ENCODE results near the gene NRL. TPM values are rescaled to one million over a fixed set of nuclear protein-coding genes. Genes with fewer than 3 reads are reported as not detected.
A peak's percentile ranks its signal among the peaks of the same experiment; 100 is the strongest.

Gene NRL
- total RNA-seq, 4 donors from 2014 or later = 1.1 to 2.9 (median 1.6) TPM; not detected in 1

- DNase-seq = peak; percentile 85
- intact Hi-C loops (cut with DNase I; ENCODE audit: low total_unique reads) (no loop called here), in situ Hi-C loops (cut with MboI; ENCODE audit: low pct_ligation_motif_present in 1 of 4, low pct_unique_long_range_greater_than_20kb in 1 of 4, low sequenced_read_pairs in 3 of 4) (no loop called here)
- H3K27me3 ChIP-seq = no peaks in the 10 kb centered on the region
- peak overlapping the region; percentile 69 to 92 (median 76) for H3K27ac ChIP-seq
- H3K4me3 ChIP-seq = peak overlapping the region; percentile 45 to 72 (median 52)
- H3K9me3 ChIP-seq = no peaks in the 10 kb centered on the region
- 1% methylated on average over 29 of the region's 74 CpGs; no CpG with 5 or more reads in 1 of the 2 donors for WGBS, 2 donors (ENCODE audit: low coverage in 1 of 2)
- TF ChIP-seq EP300 (IDR thresholded peaks at IDR 0.05; ENCODE audit: low read depth) (no peak), POLR2AphosphoS5 (IDR thresholded peaks at IDR 0.05) (peak; percentile 57 to 80 (median 62)), POLR2A (IDR thresholded peaks at IDR 0.05) (peak; percentile 67)
- H3K4me1 ChIP-seq = peaks cover 0 to 17% (median 10%) of the 10 kb centered on the region in 4 donors
- no peaks in the 10 kb centered on the region for H3K36me3 ChIP-seq
Observed at GRCh38 chr14:24080888-24081738, 33.6 kb downstream of the NRL start.

GRCh38 chr14:24080142-24080530 lies 34.6 kb downstream of the NRL start:
- intact Hi-C loops (cut with DNase I; ENCODE audit: low total_unique reads) (no loop called here), in situ Hi-C loops (cut with MboI; ENCODE audit: low pct_ligation_motif_present in 1 of 4, low pct_unique_long_range_greater_than_20kb in 1 of 4, low sequenced_read_pairs in 3 of 4) (no loop called here)
- 91% methylated on average over 6 of the region's 6 CpGs; no CpG with 5 or more reads in 1 of the 2 donors for WGBS, 2 donors (ENCODE audit: low coverage in 1 of 2)
- Histone ChIP-seq H3K27ac (no peak overlapping the region), H3K9me3 (no peaks in the 10 kb centered on the region), H3K4me1 (peaks cover 0 to 17% (median 10%) of the 10 kb centered on the region in 4 donors), H3K27me3 (no peaks in the 10 kb centered on the region), H3K36me3 (no peaks in the 10 kb centered on the region), H3K4me3 (no peak overlapping the region)
- TF ChIP-seq EP300 (IDR thresholded peaks at IDR 0.05; ENCODE audit: low read depth) (no peak), POLR2AphosphoS5 (IDR thresholded peaks at IDR 0.05) (no peak), CTCF (IDR thresholded peaks at IDR 0.05) (no peak), POLR2A (IDR thresholded peaks at IDR 0.05) (no peak)
- DNase-seq = no peak

GRCh38 chr14:24079491-24080141 lies 35.1 kb downstream of the NRL start:
- Histone ChIP-seq H3K27ac (no peak overlapping the region), H3K36me3 (no peaks in the 10 kb centered on the region), H3K27me3 (no peaks in the 10 kb centered on the region), H3K4me1 (peaks cover 0 to 17% (median 10%) of the 10 kb centered on the region in 4 donors), H3K4me3 (no peak overlapping the region), H3K9me3 (no peaks in the 10 kb centered on the region)
- 86 to 90% methylated on average over 8 to 9 of the region's 9 CpGs for WGBS, 2 donors (ENCODE audit: low coverage in 1 of 2)
- intact Hi-C loops (cut with DNase I; ENCODE audit: low total_unique reads) (no loop called here), in situ Hi-C loops (cut with MboI; ENCODE audit: low pct_ligation_motif_present in 1 of 4, low pct_unique_long_range_greater_than_20kb in 1 of 4, low sequenced_read_pairs in 3 of 4) (no loop called here)
- no peak for TF ChIP-seq POLR2AphosphoS5 (IDR thresholded peaks at IDR 0.05)
- no peak for TF ChIP-seq POLR2A (IDR thresholded peaks at IDR 0.05)
- TF ChIP-seq EP300 (IDR thresholded peaks at IDR 0.05; ENCODE audit: low read depth) = no peak
- TF ChIP-seq CTCF (IDR thresholded peaks at IDR 0.05) = no peak
- DNase-seq = no peak

- intact Hi-C loops (cut with DNase I; ENCODE audit: low total_unique reads) = no loop called here
- 77 to 100% methylated on average over 1 to 3 of the region's 3 CpGs for WGBS, 2 donors (ENCODE audit: low coverage in 1 of 2)
Observed at GRCh38 chr14:24078146-24078545, 36.6 kb downstream of the NRL start.

More at GRCh38 chr14:24078146-24078545, 36.6 kb downstream of the NRL start:
- no peak for DNase-seq
- H3K27me3 ChIP-seq = no peaks in the 10 kb centered on the region
- no peaks in the 10 kb centered on the region for H3K36me3 ChIP-seq
- H3K27ac ChIP-seq = no peak overlapping the region
- H3K9me3 ChIP-seq = no peaks in the 10 kb centered on the region
- in situ Hi-C loops (cut with MboI; ENCODE audit: low pct_ligation_motif_present in 1 of 4, low pct_unique_long_range_greater_than_20kb in 1 of 4, low sequenced_read_pairs in 3 of 4) = no loop called here
- H3K4me1 ChIP-seq = peaks cover 0 to 17% (median 10%) of the 10 kb centered on the region in 4 donors
- no peak for TF ChIP-seq EP300 (IDR thresholded peaks at IDR 0.05; ENCODE audit: low read depth)
- TF ChIP-seq CTCF (IDR thresholded peaks at IDR 0.05) = no peak
- TF ChIP-seq POLR2AphosphoS5 (IDR thresholded peaks at IDR 0.05) = no peak
- TF ChIP-seq POLR2A (IDR thresholded peaks at IDR 0.05) = no peak
- no peak overlapping the region for H3K4me3 ChIP-seq

Measured in transverse colon (tissue), 4 donors.